Heart right ventricle (tissue), 16 donors: ENCODE results near the gene KIAA1328. TPM values are rescaled to one million over a fixed set of nuclear protein-coding genes. Genes with fewer than 3 reads are reported as not detected.

Experiments used
- ATAC-seq, 8 donors: fragments of 200-7000 bp; cut with Tn5 transposase; one replicate each; pipeline ENCODE4 v1.9.1; 2020; ENCODE audit warnings: mild to moderate bottlenecking in 8 of 8, moderate library complexity in 8 of 8, moderate number of reproducible peaks in 1 of 8
- DNase-seq, 2 donors: peaks; one replicate each; pipeline ENCODE4 v3.0.0-alpha.2; 2020
- H3K27ac ChIP-seq, 10 donors: fragments of 200-600 bp; sonication (generic) in 2 of 10; one replicate each; pipeline versions ENCODE4 v1.5.0 to v1.8.0; 2020 to 2022; ENCODE audit warnings: mild to moderate bottlenecking in 3 of 10
- H3K27me3 ChIP-seq, 7 donors: fragments of 200-600 bp; one replicate each; pipeline ENCODE4 v1.8.0; 2021 to 2022; ENCODE audit warnings: mild to moderate bottlenecking in 2 of 7
- H3K36me3 ChIP-seq, 9 donors: fragments of 200-600 bp; sonication (generic) in 1 of 9; one replicate each; pipeline versions ENCODE4 v1.5.0 to v1.8.0; 2020 to 2022; ENCODE audit warnings: mild to moderate bottlenecking in 2 of 9
- H3K4me1 ChIP-seq, 9 donors: fragments of 200-600 bp; sonication (generic) in 1 of 9; one replicate each; pipeline versions ENCODE4 v1.5.0 to v1.8.0; 2020 to 2022; ENCODE audit warnings: mild to moderate bottlenecking in 4 of 9
- H3K4me3 ChIP-seq, 10 donors: fragments of 200-600 bp; sonication (generic) in 2 of 10; one replicate each; pipeline versions ENCODE4 v1.5.0 to v1.8.0; 2020 to 2022; ENCODE audit warnings: mild to moderate bottlenecking in 7 of 10, moderate library complexity in 2 of 10
- H3K9me3 ChIP-seq, 11 donors: fragments of 200-600 bp in 10 of 11; sonication (generic) in 2 of 11; one replicate each; pipeline versions ENCODE4 v1.5.0 to v1.8.0; 2013 to 2022; ENCODE audit warnings: mild to moderate bottlenecking in 2 of 11, control low read depth in 1 of 11, moderate library complexity in 1 of 11
- CTCF ChIP-seq, 9 donors: fragments of 200-600 bp; sonication (generic) in 2 of 9; IDR thresholded peaks; one replicate each; pipeline versions ENCODE4 v1.5.0 to v1.8.0; 2021 to 2022; ENCODE audit warnings: antibody characterized with exemption in 9 of 9, mild to moderate bottlenecking in 5 of 9, moderate library complexity in 1 of 9
- WGBS, 2 donors: extraction: QIAGEN DNeasy Blood & Tissue Kit; methylation state at CpG; one replicate each; pipeline ENCODE4 v1.1.7; 2013; ENCODE audit warnings: inconsistent platforms in 1 of 2; 5-methylcytosine and 5-hydroxymethylcytosine counted together
- intact Hi-C, 10 donors: fragments of 100-400 bp; cut with DNase I; formaldehyde crosslinking; loops; one replicate each; pipeline versions ENCODE4 v1.11.1 to v1.14.2; 2022
- polyA plus RNA-seq, 2 donors: library from polyadenylated mRNA; stranded (reverse); fragments of 200-250 nt; gene quantifications; one replicate each; pipeline ENCODE4 v1.2.3, GENCODE V29; 2013
- total RNA-seq, 10 donors: library from RNA; stranded (reverse); fragmentation: NEBNext Ultra II Directional in 3 of 10; extraction: Animal tissue kit (Norgen Biotek cat#: 25700) in 3 of 10; gene quantifications; one replicate each; pipeline versions ENCODE4 v1.2.1 to v1.2.4, GENCODE V29; 2021 to 2023
- donor health status: Arrhythmogenic right ventricular cardiomyopathy.
- donor health status: ischemic (EF 13 %, LVEDD 7.1; RV severe dilation, severe dysfunction).
- donor health status: healthy with polysubstance abuse.
- donor health status: DM: no; HTN: yes; CAD: no.
- donor health status: DM: no; HTN: no; CAD: no.
- donor health status: ischemic (EF 25% LVEDD 6.9; RV normal size, moderate dysfunction).
- donor health status: ischemic (EF 25% LVEDD 5.7; RV mildly dilated, moderate dysfunction).
- donor health status: healthy.
- donor health status: DM: yes; HTN: yes; CAD: no.
- donor health status: Ischemic cardiomyopathy.
- donor health status: ischemic (EF 35%, LVEDD 5.7; RV mildly dilated, moderate dysfunction).
- donor health status: nonischemic (EF 11% LVEDD 7.7; RV severe dilation, severe dysfunction).
- donor health status: DM: yes; HTN: yes; CAD: no.
- donor health status: PGD.
- donor health status: ischemic (EF 29% LVEDD 5.4; RV normal size, mild dysfunction).
- donor health status: nonischemic (EF 23%, LVEDD 6.1; RV moderate dilation, normal function).

KIAA1328 gene
- total and polyA plus RNA-seq, 12 donors, result 1.9 to 6.3 (median 5.1) TPM

GRCh38 chr18:37156330-37156942 is 327.5 kb downstream of the KIAA1328 start:
- no peak overlapping the region for H3K4me3 ChIP-seq
- no peaks in the 10 kb centered on the region for H3K9me3 ChIP-seq
- no peak for DNase-seq
- H3K36me3 ChIP-seq, result no peaks in the 10 kb centered on the region
- H3K27ac ChIP-seq, result no peak overlapping the region
- H3K4me1 ChIP-seq, result no peaks in the 10 kb centered on the region
- no peak for TF ChIP-seq CTCF (IDR thresholded peaks at IDR 0.05)
- no peak for ATAC-seq
- WGBS, 2 donors, result 66 to 69% methylated on average over 7 of the region's 7 CpGs
- intact Hi-C loops, result no loop called here
- H3K27me3 ChIP-seq, result no peaks in the 10 kb centered on the region

- Histone ChIP-seq H3K27ac (no peak overlapping the region), H3K27me3 (no peaks in the 10 kb centered on the region), H3K4me3 (no peak overlapping the region), H3K4me1 (no peaks in the 10 kb centered on the region), H3K36me3 (peaks cover 0 to 6% (median 0%) of the 10 kb centered on the region in 9 donors), H3K9me3 (no peaks in the 10 kb centered on the region)
- intact Hi-C loops, result no loop called here
- ATAC-seq (no peak), DNase-seq (no peak)
- 57 to 58% methylated on average over 3 of the region's 3 CpGs for WGBS, 2 donors
- TF ChIP-seq CTCF (IDR thresholded peaks at IDR 0.05), result no peak
Measured at GRCh38 chr18:37160038-37160820, 331.3 kb downstream of the KIAA1328 start.

- H3K27me3 ChIP-seq, result no peaks in the 10 kb centered on the region
- H3K9me3 ChIP-seq, result no peaks in the 10 kb centered on the region
- no peak for DNase-seq
- no peak overlapping the region for H3K27ac ChIP-seq
- WGBS, 2 donors, result 94 to 100% methylated on average over 1 of the region's 1 CpG
- TF ChIP-seq CTCF (IDR thresholded peaks at IDR 0.05), result no peak
- H3K4me1 ChIP-seq, result no peaks in the 10 kb centered on the region
- H3K4me3 ChIP-seq, result no peak overlapping the region
- ATAC-seq, result no peak
- H3K36me3 ChIP-seq, result peaks cover 0 to 6% (median 0%) of the 10 kb centered on the region in 9 donors
- intact Hi-C loops, result no loop called here
Measured at GRCh38 chr18:37161491-37161890, 332.6 kb downstream of the KIAA1328 start.

GRCh38 chr18:37162551-37162950 is 333.6 kb downstream of the KIAA1328 start:
- no peak overlapping the region for H3K27ac ChIP-seq
- no peak for TF ChIP-seq CTCF (IDR thresholded peaks at IDR 0.05)
- DNase-seq (no peak), ATAC-seq (no peak)
- H3K4me1 ChIP-seq, result no peaks in the 10 kb centered on the region
- H3K9me3 ChIP-seq, result no peaks in the 10 kb centered on the region
- H3K4me3 ChIP-seq, result no peak overlapping the region
- intact Hi-C loops, result no loop called here
- WGBS, 2 donors, result 93 to 100% methylated on average over 1 of the region's 1 CpG
- peaks cover 0 to 6% (median 0%) of the 10 kb centered on the region in 9 donors for H3K36me3 ChIP-seq
- H3K27me3 ChIP-seq, result no peaks in the 10 kb centered on the region
